ENCODE results near the gene ACP7.

Gene ACP7

DNA sequence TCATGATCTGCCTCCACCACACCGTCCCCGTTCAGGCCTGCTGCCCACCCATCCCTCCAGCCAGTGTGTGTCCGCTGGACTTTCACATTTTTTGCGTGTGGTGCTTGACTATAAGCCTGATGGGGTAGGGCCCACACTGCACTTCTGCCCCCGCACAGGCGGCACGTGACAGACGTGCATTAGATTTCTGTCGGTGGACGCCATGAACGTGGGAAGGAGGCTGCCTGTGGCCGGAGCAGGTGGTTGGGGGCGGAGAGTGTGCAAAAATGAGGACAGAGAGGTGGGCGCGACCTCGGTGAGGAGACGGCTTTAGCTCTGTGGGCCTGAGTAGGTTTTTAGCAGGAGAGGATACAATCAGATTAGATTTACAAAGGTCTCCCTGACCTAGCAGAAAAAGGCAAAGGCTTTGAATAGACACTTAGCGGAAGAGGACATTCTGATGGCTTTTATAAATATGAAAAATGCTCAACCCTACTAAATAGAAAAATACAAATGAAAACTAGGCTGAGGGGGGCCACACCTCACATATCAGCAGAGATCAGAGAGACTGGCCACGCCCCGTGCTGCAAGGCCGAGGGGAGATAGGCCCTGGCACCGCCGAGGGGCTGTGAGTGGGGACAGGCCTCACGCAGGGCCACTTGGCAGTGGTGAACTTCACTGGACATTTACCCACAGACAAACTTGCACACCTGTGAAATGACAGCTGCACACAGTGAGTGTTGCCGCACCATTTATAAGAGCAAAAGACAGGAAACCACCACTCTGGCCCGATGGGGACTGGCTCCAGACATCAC, 66.8 kb downstream of the ACP7 start:
- DNase-seq: no peak

- no peak for DNase-seq
Observed at GRCh38 chr19:39152066-39152465, 67.9 kb downstream of the ACP7 start.

GRCh38 chr19:39154100-39154628, 70.0 kb downstream of the ACP7 start:
- DNase-seq: no peak

- DNase-seq: no peak
Observed at GRCh38 chr19:39154629-39155100, 70.5 kb downstream of the ACP7 start.

- DNase-seq: no peak
Observed at GRCh38 chr19:39155114-39155700, 71.0 kb downstream of the ACP7 start.

DNA sequence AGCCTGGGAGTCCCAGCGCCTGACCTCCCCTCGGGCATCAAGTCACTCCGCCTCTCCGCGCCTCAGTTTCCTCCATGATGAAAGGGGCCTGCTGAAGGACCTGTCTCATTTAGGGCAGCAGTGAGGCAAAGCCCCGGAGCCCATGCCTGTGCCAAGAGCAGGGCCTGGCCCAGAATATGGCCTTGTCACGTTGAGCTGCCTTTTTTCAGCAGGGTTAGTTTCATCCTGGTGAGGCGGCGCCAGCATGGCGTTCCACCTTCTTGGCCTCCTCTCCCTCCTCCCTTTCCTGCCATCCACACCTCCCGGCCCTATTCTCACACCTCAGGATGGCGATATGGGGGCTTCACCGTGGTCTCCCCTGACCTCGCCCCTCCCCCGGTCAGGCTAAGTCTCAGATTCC, 71.6 kb downstream of the ACP7 start:
- no peak for DNase-seq

GRCh38 chr19:39156326-39157230, 72.4 kb downstream of the ACP7 start:
- DNase-seq: no peak

DNA sequence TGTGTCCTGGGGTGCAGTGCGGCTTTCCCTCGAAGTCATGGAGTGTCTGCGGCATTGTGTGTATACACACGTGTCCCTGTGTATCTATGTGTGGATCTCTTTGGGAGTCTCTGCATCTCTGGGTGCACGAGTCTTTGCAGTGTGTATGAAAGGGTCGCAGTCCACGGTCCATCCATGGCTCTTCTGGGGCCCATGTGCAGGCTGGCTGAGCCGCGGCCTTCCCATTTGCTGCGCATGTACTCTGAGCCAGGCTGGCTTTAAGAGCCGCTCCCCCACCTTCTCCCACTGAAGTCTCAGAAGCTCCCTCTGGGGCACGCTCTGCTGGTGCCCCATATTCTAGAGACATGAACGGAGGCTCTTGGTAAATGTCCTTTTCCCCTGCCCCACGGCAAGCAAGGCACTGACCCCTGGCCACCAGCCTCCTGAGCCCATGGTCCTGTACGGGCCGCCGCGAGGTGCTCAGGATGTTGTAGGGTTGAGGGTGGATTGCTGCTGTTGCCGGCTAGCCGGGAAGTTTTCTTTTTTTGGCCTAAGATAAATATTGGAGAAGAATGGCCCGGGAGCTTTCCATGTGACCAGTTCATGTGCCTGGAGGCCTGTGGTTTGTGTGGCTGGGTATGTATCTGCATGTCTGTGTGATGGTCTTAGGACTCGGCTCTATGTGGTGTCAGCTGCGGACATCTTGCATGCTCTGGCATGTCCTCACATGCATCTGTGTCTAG, 73.3 kb downstream of the ACP7 start:
- no peak for DNase-seq

DNA sequence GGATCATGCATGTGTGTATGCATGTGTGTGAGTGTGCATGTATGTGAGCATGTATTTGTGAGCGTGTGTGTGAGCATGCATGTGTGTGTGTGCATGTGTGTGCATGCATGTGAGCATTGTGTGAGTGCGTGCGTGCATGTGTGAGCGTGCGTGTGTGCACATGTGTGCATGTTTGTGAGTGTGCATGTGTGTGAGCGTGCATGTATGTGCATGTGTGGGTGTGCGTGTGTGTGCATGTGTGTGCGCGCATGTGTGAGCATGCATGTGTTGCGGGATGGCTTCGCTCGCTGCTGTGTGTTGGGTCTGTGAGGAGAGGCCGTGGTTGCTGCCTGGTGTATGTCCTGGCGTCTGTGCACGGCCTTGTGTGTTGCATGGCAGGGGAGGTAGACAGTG, 73.8 kb downstream of the ACP7 start:
- DNase-seq: no peak

GRCh38 chr19:39158646-39159260, 74.6 kb downstream of the ACP7 start:
- DNase-seq: no peak

- no peak for DNase-seq
Observed at GRCh38 chr19:39160523-39160861, 76.3 kb downstream of the ACP7 start.

All from SHP77 (cell line).